ENCODE measurements around the gene LMF1.

DNA sequence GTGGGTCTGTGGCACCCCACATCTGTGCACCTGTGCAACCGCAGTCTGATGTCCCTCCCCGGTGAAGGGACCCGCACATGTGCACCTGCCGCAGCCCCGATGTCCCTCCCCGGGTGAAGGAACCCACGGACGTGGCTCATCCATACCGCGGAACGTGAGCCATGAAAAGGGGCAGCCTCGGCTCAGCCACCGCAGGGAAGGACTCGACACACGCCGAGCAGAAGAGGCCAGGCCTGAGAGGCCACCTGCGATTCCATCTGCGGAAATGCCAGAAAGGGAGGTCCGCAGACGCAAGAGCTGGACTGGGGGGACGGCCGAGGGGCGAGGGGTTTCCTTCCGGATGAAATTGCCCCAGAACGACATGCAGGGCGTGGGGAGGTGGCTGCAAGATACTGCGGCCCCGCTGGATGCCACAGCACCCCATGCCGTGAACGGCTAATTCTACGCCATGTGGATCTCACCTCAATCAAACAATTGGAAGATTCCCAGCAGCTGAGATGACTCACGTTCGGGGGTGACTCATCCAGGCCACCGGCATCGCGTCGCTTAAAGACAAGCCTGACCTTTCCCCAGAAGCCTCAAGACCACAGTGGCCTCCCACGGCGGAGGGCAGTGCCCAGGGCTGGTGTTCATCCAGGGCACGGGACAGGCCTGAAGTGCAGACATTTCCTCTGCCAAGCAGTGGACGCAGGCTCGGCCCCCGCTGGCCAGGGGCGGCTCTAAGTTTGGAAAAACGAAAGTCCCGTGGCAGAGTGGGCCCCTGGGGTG is 31.8 kb upstream of the LMF1 start:
- TF ChIP-seq POLR2A (IDR thresholded peaks at IDR 0.05) (no peak), CTCF (IDR thresholded peaks at IDR 0.05) (no peak)
